HG03025 (cell line): ENCODE data around the gene ZNRD2.

Experiments used
- ATAC-seq: cut with Tn5 transposase; IDR thresholded peaks from one replicate; pipeline ENCODE4 v1.9.1; 2021; ENCODE audit warnings: mild to moderate bottlenecking, moderate library complexity; ENCODE audit not compliant: unreplicated experiment, low FRiP score

Gene ZNRD2

GRCh38 chr11:65599955-65600246 lies 29.6 kb downstream of the ZNRD2 start:
- ATAC-seq = no peak

- no peak for ATAC-seq
These were observed 34.0 kb downstream of the ZNRD2 start for GRCh38 chr11:65604258-65604657.

- no peak for ATAC-seq
These were observed 36.8 kb downstream of the ZNRD2 start for GRCh38 chr11:65606876-65607613.

- no peak for ATAC-seq
These were observed 37.5 kb downstream of the ZNRD2 start for GRCh38 chr11:65607614-65608426.

- no peak for ATAC-seq
These were observed 39.0 kb downstream of the ZNRD2 start for GRCh38 chr11:65609229-65609628.

- no peak for ATAC-seq
These were observed 39.4 kb downstream of the ZNRD2 start for GRCh38 chr11:65609665-65610064.

- no peak for ATAC-seq
These were observed 40.1 kb downstream of the ZNRD2 start for GRCh38 chr11:65610404-65610803.

GRCh38 chr11:65611028-65611757 lies 40.9 kb downstream of the ZNRD2 start:
- ATAC-seq = no peak

GRCh38 chr11:65611758-65612603 lies 41.7 kb downstream of the ZNRD2 start:
- ATAC-seq = no peak

- no peak for ATAC-seq
These were observed 42.4 kb downstream of the ZNRD2 start for GRCh38 chr11:65612691-65613090.

- ATAC-seq = no peak
These were observed 43.0 kb downstream of the ZNRD2 start for GRCh38 chr11:65613091-65613928.

- peak; percentile 71 for ATAC-seq
These were observed 45.1 kb downstream of the ZNRD2 start, which contains the start of gene PCNX3 for GRCh38 chr11:65615229-65615949. PCNX3 (plus strand) TSS chr11:65615776; CDS start chr11:65616312, 536 bp downstream.

- ATAC-seq = peak; percentile 3
These were observed 45.8 kb downstream of the ZNRD2 start for GRCh38 chr11:65615950-65616574.

GRCh38 chr11:65616575-65617001 lies 46.3 kb downstream of the ZNRD2 start:
- ATAC-seq = no peak

- ATAC-seq = no peak
These were observed 47.0 kb downstream of the ZNRD2 start for GRCh38 chr11:65617136-65617850.

- no peak for ATAC-seq
These were observed 47.9 kb downstream of the ZNRD2 start for GRCh38 chr11:65617990-65618751.

GRCh38 chr11:65618763-65619162 lies 48.5 kb downstream of the ZNRD2 start:
- no peak for ATAC-seq
